Right lobe of liver (tissue), 6 donors: ENCODE data around the gene UBE2QL1. TPM values are rescaled to one million over a fixed set of nuclear protein-coding genes. Genes with fewer than 3 reads are reported as not detected.

ENCODE experiments used
- ATAC-seq, 4 donors: fragments of 200-7000 bp; cut with Tn5 transposase; one replicate each; pipeline ENCODE4 v1.9.1; 2020; ENCODE audit warnings: mild to moderate bottlenecking in 4 of 4, moderate library complexity in 4 of 4
- DNase-seq, 3 donors: peaks; one replicate each; pipeline ENCODE4 v3.0.0-alpha.2; 2020
- H3K27ac ChIP-seq, 3 donors: fragments of 200-600 bp; one replicate each; pipeline ENCODE4 v1.8.0; 2022
- H3K27me3 ChIP-seq, 2 donors: fragments of 200-600 bp; one replicate each; pipeline ENCODE4 v1.8.0; 2022
- H3K36me3 ChIP-seq, 4 donors: fragments of 200-600 bp; sonication (generic) in 1 of 4; one replicate each; pipeline versions ENCODE4 v1.5.1 to v1.8.0; 2017 to 2022; ENCODE audit warnings: control low read depth in 1 of 4
- H3K4me1 ChIP-seq, 4 donors: fragments of 200-600 bp; sonication (generic) in 1 of 4; one replicate each; pipeline versions ENCODE4 v1.5.1 to v1.8.0; 2017 to 2022; ENCODE audit warnings: control low read depth in 1 of 4
- H3K4me3 ChIP-seq, 3 donors: fragments of 200-600 bp; one replicate each; pipeline ENCODE4 v1.8.0; 2022
- H3K9me3 ChIP-seq, 4 donors: fragments of 200-600 bp; sonication (generic) in 1 of 4; one replicate each; pipeline versions ENCODE4 v1.5.1 to v1.8.0; 2017 to 2022; ENCODE audit warnings: control low read depth in 1 of 4
- CTCF ChIP-seq, 4 donors: fragments of 200-600 bp in 3 of 4; fragments of 450-650 bp in 1 of 4; IDR thresholded peaks; one replicate each; pipeline versions ENCODE4 v1.5.1 to v1.8.0; 2016 to 2022; ENCODE audit warnings: antibody characterized with exemption in 4 of 4, mild to moderate bottlenecking in 2 of 4
- POLR2A ChIP-seq: fragments of 450-650 bp; IDR thresholded peaks from one replicate; pipeline ENCODE4 v1.6.1; 2017; ENCODE audit warnings: antibody characterized with exemption, mild to moderate bottlenecking
- WGBS: methylation state at CpG from one replicate; pipeline ENCODE4 v1.1.6; 2018; ENCODE audit warnings: low coverage, low lambda C conversion rate; ENCODE audit not compliant: insufficient coverage; ENCODE audit errors: missing lambda C conversion rate; 5-methylcytosine and 5-hydroxymethylcytosine counted together
- intact Hi-C, 2 donors: fragments of 100-400 bp; cut with DNase I; formaldehyde crosslinking; loops; one replicate each; pipeline versions ENCODE4 v1.11.2 to v1.14.1; 2022
- total RNA-seq, 6 experiments: library from RNA; depleted of rRNA in 2 of 6; stranded (reverse); fragments of >200 nt in 2 of 6; fragmentation: NEBNext Ultra II Directional in 3 of 6; extraction: Animal tissue kit (Norgen Biotek cat#: 25700) in 3 of 6; gene quantifications; one replicate each; pipeline versions ENCODE4 v1.1.0 to v1.2.4, GENCODE V29; 2016 to 2023
- donor health status: DM: no; HTN: yes; CAD: no.
- donor health status: DM: no; HTN: no; CAD: no.
- donor health status: DM: no; HTN: no; CAD: no.
- donor health status: DM: no; HTN: yes; CAD: no.
- donor health status: DM: no; HTN: yes; CAD: no.

UBE2QL1 gene
- total RNA-seq, 6 experiments from 2014 or later = 0.20 to 0.74 (median 0.54) TPM

DNA sequence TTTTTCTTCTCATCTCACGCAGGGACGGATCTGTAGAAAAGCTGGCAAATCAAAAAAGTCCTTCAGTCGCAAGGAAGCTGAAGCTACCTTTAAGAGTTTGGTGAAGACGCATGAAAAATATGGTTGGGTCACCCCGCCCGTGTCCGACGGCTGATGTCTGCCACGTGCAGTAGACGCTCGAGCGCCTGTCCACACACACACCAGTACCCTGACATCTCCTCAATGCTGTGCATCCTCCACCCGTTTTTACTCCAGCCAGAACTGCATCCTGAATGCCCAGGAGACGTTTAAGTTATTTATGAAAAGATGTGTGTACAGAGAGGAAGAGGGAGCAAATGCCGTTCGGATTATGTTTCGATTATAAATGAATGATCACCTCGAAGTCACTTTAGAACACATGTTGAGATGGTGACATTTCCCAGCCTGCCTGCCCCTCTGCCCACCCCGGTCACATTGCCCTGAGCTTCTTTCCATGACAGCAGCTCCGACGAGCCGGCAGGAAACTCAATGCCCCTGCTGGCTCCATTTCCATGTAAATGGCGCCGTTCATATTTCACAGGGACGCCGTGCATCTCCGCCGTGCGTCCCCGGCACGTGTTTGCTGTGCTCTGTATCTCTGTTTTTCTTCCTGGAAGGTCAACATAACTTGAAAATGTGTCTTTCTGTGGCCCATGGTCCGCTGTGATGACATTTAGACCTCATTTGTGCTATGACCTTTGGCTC lies 42.7 kb downstream of the UBE2QL1 start:
- no peak overlapping the region for H3K4me3 ChIP-seq
- H3K4me1 ChIP-seq = peaks cover 0 to 22% (median 8%) of the 10 kb centered on the region in 4 donors
- no peak overlapping the region for H3K27ac ChIP-seq
- ATAC-seq (no peak), DNase-seq (no peak)
- no peaks in the 10 kb centered on the region for H3K36me3 ChIP-seq
- WGBS = 87% methylated on average over 32 of the region's 32 CpGs
- intact Hi-C loops = no loop called here
- no peaks in the 10 kb centered on the region for H3K9me3 ChIP-seq
- TF ChIP-seq POLR2A (no peak), CTCF (IDR thresholded peaks at IDR 0.05) (no peak)
- H3K27me3 ChIP-seq = no peaks in the 10 kb centered on the region

GRCh38 chr5:6491919-6492290 lies 43.2 kb downstream of the UBE2QL1 start:
- no peak for DNase-seq
- Histone ChIP-seq H3K9me3 (no peaks in the 10 kb centered on the region), H3K4me3 (no peak overlapping the region), H3K36me3 (no peaks in the 10 kb centered on the region), H3K27me3 (no peaks in the 10 kb centered on the region), H3K27ac (no peak overlapping the region), H3K4me1 (peaks cover 0 to 27% (median 11%) of the 10 kb centered on the region in 4 donors)
- WGBS = 92% methylated on average over 9 of the region's 13 CpGs
- TF ChIP-seq POLR2A = no peak
- TF ChIP-seq CTCF (IDR thresholded peaks at IDR 0.05) = no peak
- ATAC-seq = no peak
- intact Hi-C loops = no loop called here

- no peaks in the 10 kb centered on the region for H3K27me3 ChIP-seq
- no peaks in the 10 kb centered on the region for H3K36me3 ChIP-seq
- no peak for DNase-seq
- no peak overlapping the region for H3K27ac ChIP-seq
- H3K4me3 ChIP-seq = no peak overlapping the region
- no peaks in the 10 kb centered on the region for H3K9me3 ChIP-seq
- intact Hi-C loops = no loop called here
- TF ChIP-seq CTCF (IDR thresholded peaks at IDR 0.05) = no peak
- peaks cover 0 to 38% (median 14%) of the 10 kb centered on the region in 4 donors for H3K4me1 ChIP-seq
- WGBS = 75% methylated on average over 3 of the region's 4 CpGs
- ATAC-seq = no peak
Measured at GRCh38 chr5:6492934-6493333, 44.3 kb downstream of the UBE2QL1 start.

DNA sequence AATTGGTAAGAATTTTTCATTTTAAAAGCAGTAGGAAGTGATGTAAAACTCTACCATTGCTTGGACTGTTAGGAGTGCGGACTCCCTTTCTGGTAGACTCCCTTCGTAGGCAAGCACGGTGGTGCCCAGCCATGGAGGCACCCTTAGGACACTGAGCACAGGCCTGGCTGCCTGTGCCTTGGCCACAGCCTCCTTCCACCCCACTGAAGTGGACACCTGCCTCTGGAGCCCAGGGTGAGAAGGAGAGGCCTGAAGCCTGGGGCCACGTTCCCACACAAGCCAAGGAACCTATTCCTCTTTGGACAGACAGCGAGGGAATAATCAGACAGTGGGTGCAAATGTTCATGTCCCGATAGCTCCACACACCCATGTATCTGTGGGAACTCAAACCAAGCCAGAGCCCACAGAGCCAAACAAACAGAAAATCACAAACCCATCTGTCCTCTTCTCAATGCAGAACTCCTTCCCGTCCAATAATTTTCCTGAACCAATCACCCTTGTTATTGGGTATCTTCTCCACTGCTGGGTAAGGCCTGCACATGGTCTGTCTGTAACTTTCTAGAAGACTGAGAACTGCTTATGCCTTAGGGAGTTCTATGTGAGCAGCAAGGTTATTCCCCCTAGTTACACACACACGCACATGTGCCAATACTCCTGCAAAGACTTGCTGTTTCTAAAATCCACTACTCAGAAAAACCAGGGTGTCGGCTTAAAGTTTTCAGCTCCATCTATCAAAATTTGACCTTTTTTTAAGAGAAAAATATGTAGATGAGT lies 45.2 kb downstream of the UBE2QL1 start:
- 91% methylated on average over 8 of the region's 9 CpGs for WGBS
- Histone ChIP-seq H3K36me3 (no peaks in the 10 kb centered on the region), H3K9me3 (no peaks in the 10 kb centered on the region), H3K4me3 (no peak overlapping the region), H3K27ac (no peak overlapping the region), H3K27me3 (no peaks in the 10 kb centered on the region), H3K4me1 (peaks cover 0 to 44% (median 14%) of the 10 kb centered on the region in 4 donors)
- ATAC-seq = no peak
- DNase-seq = no peak
- intact Hi-C loops = no loop called here
- TF ChIP-seq POLR2A (no peak), CTCF (IDR thresholded peaks at IDR 0.05) (no peak)
